ENCODE results near the gene CIAO2B. TPM values are rescaled to one million over a fixed set of nuclear protein-coding genes. Genes with fewer than 3 reads are reported as not detected.
"Not testable (repeated sequence)": the region's sequence is repeated elsewhere in the genome, so short reads cannot be mapped to it uniquely, and the experiment has no call there.

Gene CIAO2B
- total RNA-seq, 2 donors from 2014 or later = 75.3 to 118 TPM

DNA sequence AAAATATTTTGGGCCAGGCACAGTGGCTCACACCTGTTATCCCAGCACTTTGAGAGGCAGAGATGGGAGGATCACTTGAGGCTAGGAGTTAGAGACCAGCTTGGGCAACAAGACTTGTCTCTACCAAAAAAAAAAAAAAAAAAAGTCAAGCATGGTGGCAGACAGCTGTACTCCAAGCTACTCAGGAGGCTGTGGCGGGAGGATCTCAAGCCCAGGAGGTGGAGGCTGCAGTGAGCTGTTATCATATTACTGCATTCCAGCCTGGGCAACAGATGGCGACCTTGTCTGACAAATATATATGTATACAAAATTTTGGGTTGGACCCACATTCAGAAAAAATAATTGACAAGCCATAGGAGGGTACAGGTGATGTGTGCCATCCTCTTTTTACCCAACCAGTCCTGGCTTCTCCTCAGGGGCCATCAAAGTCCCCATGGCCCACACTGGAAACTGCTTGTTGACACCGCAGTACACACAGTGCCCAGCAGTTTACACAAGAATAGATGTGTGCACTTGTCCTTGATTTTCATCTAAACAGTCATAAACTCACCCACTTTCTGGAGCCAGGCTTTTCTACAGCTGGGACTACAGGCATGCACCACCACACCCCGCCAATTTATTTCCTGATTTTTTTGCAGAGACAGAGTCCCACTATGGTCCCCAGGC, 2.8 kb upstream of the CIAO2B start:
- no peak for DNase-seq (ENCODE audit: low spot score)

DNA sequence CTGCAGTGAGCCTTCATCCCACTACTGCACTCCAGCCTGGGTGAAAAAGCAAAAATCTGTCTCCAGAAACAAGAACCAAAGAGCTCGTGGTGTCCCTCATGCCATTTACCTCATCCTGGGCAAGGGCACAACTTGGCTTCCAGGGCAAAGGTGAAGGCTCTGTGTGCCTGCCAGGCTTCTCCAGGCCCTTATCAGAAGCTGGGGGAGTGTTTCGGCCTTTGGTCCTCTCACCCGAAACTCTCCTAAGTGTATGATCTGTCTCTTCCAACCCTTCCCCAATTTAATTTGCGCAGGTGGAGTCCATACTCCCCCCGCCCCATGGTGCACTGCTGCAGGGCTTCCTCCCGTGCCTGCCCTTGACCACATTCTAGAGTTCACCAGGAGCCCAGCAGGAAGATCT, 2.3 kb upstream of the CIAO2B start:
- Histone ChIP-seq H3K27ac (peak overlapping the region; percentile 92 to 97), H3K4me3 (peak overlapping the region; percentile 89 to 94), H3K36me3 (peaks cover 33% of the 10 kb centered on the region), H3K9me3 (no peaks in the 10 kb centered on the region), H3K4me1 (peaks cover 0 to 40% of the 10 kb centered on the region in 2 donors), H3K27me3 (no peaks in the 10 kb centered on the region)
- TF ChIP-seq, protein P1, sequence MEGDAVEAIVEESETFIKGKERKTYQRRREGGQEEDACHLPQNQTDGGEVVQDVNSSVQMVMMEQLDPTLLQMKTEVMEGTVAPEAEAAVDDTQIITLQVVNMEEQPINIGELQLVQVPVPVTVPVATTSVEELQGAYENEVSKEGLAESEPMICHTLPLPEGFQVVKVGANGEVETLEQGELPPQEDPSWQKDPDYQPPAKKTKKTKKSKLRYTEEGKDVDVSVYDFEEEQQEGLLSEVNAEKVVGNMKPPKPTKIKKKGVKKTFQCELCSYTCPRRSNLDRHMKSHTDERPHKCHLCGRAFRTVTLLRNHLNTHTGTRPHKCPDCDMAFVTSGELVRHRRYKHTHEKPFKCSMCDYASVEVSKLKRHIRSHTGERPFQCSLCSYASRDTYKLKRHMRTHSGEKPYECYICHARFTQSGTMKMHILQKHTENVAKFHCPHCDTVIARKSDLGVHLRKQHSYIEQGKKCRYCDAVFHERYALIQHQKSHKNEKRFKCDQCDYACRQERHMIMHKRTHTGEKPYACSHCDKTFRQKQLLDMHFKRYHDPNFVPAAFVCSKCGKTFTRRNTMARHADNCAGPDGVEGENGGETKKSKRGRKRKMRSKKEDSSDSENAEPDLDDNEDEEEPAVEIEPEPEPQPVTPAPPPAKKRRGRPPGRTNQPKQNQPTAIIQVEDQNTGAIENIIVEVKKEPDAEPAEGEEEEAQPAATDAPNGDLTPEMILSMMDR (IDR thresholded peaks at IDR 0.05) = no peak
- no peak for DNase-seq (ENCODE audit: low spot score)

More for the DNA sequence above, 2.8 kb upstream of the CIAO2B start:
- H3K4me3 ChIP-seq = peak overlapping the region in 1 of 2 donors; percentile 89
- H3K4me1 ChIP-seq = peaks cover 0 to 40% of the 10 kb centered on the region in 2 donors
- peaks cover 38% of the 10 kb centered on the region for H3K36me3 ChIP-seq
- peak overlapping the region; percentile 92 to 97 for H3K27ac ChIP-seq
- TF ChIP-seq, protein P1 (IDR thresholded peaks at IDR 0.05) = no peak
- no peaks in the 10 kb centered on the region for H3K27me3 ChIP-seq
- H3K9me3 ChIP-seq = no peaks in the 10 kb centered on the region

DNA sequence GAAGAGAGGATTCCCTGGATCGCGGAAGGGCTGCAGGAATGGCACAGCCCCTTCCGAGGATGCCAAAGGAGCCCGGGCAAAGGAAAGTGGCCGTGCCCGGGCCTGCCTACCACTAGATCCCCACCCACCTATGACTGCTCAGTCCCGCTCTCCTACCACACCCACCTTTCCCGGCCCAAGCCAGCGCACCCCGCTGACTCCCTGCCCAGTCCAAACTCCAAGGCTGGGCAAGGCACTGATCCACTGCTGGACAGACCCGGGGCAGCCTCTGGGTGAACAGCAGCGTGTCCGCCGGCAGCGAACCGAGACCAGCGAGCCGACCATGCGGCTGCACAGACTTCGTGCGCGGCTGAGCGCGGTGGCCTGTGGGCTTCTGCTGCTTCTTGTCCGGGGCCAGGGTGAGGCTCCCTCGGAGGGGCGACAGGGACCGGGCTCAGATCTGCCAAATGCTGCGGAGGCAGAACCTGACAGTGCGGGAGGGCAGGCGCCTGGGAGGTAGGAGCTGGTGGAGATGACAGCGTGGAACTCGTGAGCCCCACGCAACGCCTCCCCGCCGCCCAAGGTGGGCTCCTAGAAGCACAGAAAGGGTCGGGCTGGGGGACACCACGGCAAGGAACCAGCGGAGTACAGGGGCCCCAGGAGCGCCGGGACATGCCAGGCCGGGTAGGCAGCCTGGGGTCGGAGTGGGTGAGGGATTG, 1.3 kb upstream of the CIAO2B start, which contains the start of gene CES2:
CES2 (plus strand) TSS at position 203 of the 698 bp plus-strand sequence; CDS start at position 323, 120 bp downstream.
- Histone ChIP-seq H3K4me1 (peaks cover 0 to 44% of the 10 kb centered on the region in 2 donors), H3K27me3 (no peaks in the 10 kb centered on the region), H3K27ac (peak within 1 kb of the TSS; percentile 92 to 97), H3K4me3 (peak within 1 kb of the TSS; percentile 89 to 94), H3K9me3 (no peaks in the 10 kb centered on the region), H3K36me3 (peaks cover 23% of the 10 kb centered on the region)
- DNase-seq (ENCODE audit: low spot score) = no peak
- TF ChIP-seq, protein P1 (IDR thresholded peaks at IDR 0.05) = no peak

DNA sequence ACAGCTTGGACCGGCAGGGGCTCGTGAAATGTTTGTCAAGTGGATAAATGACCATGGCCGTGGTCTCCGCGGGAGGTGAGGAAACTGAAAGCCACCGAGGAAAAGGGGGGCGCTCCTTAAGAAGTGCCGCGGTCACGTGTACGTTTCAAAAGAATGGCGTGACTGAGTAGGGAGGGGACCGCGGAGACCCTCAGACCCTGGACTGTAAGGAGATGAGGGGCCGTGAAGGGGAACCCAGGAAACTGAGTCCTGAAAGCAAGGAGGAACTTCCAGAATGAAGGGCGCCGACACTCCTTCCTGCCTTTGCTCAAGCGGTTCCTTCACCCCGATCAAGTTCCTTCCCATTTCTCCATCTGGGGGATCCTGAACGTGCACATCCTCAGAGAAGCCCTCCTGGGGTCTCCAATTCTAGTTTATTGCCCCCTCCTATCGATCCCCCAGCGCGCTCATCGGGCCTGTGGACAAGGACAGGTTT, 674 bp upstream of the CIAO2B start:
- H3K4me1 ChIP-seq = peaks cover 0 to 50% of the 10 kb centered on the region in 2 donors
- not testable (repeated sequence) for H3K9me3 ChIP-seq; DNase-seq (ENCODE audit: low spot score); H3K27me3 ChIP-seq
- H3K27ac ChIP-seq = peak overlapping the region; percentile 92 to 97
- H3K36me3 ChIP-seq = peaks cover 17% of the 10 kb centered on the region
- peak overlapping the region; percentile 89 to 94 for H3K4me3 ChIP-seq

DNA sequence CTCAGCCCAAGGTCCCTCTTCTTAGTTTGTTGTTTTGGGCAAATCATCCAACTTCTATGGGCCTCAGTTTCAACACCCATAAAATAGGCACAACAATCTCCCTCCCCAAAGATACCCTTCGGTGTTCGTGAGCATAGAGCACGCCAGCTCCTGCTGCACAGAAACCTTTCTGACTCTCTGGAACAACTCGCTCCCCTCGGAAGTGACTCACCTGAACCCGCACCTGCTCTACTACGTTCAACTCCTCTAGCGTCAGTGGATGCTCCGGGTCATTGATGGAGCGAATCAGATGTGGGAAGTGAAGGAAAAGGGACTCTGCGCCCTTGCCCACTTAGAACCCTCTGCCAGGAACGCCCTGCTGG, 445 bp downstream of the CIAO2B start:
- peak overlapping the region; percentile 92 to 97 for H3K27ac ChIP-seq
- peaks cover 0 to 52% of the 10 kb centered on the region in 2 donors for H3K4me1 ChIP-seq
- peaks cover 6% of the 10 kb centered on the region for H3K36me3 ChIP-seq
- no peaks in the 10 kb centered on the region for H3K9me3 ChIP-seq
- peak overlapping the region; percentile 89 to 94 for H3K4me3 ChIP-seq
- H3K27me3 ChIP-seq = no peaks in the 10 kb centered on the region
- TF ChIP-seq, protein P1 (IDR thresholded peaks at IDR 0.05) = no peak
- DNase-seq (ENCODE audit: low spot score) = no peak

DNA sequence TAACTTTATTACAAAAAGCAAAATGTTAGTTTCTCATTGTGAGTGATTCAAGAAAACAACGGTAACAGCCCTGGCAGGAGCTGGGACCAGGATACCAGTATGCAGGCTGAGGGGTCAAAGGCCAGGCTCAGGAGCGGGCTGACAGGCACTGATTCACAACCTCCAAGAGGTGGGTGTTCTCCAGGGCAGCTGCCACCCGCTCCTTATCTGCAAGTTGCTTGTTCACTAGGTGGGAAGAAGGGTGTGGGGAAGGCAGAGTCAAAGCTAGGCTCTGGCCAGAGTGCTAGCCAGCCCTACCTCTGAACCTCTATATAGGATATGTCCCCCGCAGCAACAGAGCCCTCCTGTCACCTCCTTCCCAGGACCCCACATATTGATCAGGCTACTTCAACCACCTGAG, 2.1 kb downstream of the CIAO2B start:
- Histone ChIP-seq H3K4me3 (no peak overlapping the region), H3K9me3 (no peaks in the 10 kb centered on the region), H3K36me3 (no peaks in the 10 kb centered on the region), H3K27ac (no peak overlapping the region), H3K27me3 (no peaks in the 10 kb centered on the region), H3K4me1 (peaks cover 0 to 64% of the 10 kb centered on the region in 2 donors)
- TF ChIP-seq, protein P1 (IDR thresholded peaks at IDR 0.05) = no peak
- no peak for DNase-seq (ENCODE audit: low spot score)
